NOMO-1 treated with DMSO at 0.1 percent for 48 hours (cell line): Measurements from ENCODE around the gene MYLK2.
"Not testable (repeated sequence)": the region's sequence is repeated elsewhere in the genome, so short reads cannot be mapped to it uniquely, and the experiment has no call there.

ENCODE experiments used
- DNase-seq: peaks from one replicate; lab custom pipeline; 2025; ENCODE audit not compliant: unreplicated experiment; lab: John Stamatoyannopoulos, UW

Gene MYLK2

GRCh38 chr20:31819083-31819784 is at the start of gene MYLK2:
Gene MYLK2 (plus strand): TSS chr20:31819356. CDS start chr20:31819581, 225 bp downstream.
- DNase-seq, result no peak

GRCh38 chr20:31769681-31770080 is 49.5 kb upstream of the MYLK2 start:
- DNase-seq, result no peak

GRCh38 chr20:31770243-31770642 is 48.9 kb upstream of the MYLK2 start:
- DNase-seq, result no peak

- DNase-seq, result no peak
These were observed 44.7 kb upstream of the MYLK2 start for GRCh38 chr20:31774408-31774807.

GRCh38 chr20:31780839-31781238 is 38.3 kb upstream of the MYLK2 start:
- DNase-seq, result no peak

GRCh38 chr20:31781945-31782344 is 37.2 kb upstream of the MYLK2 start:
- DNase-seq, result no peak

GRCh38 chr20:31784354-31785044 is 34.7 kb upstream of the MYLK2 start:
- no peak for DNase-seq

- no peak for DNase-seq
These were observed 34.1 kb upstream of the MYLK2 start for GRCh38 chr20:31785089-31785488.

GRCh38 chr20:31788578-31788977 is 30.6 kb upstream of the MYLK2 start:
- DNase-seq, result no peak

- no peak for DNase-seq
These were observed 28.8 kb upstream of the MYLK2 start for GRCh38 chr20:31790401-31790800.

- no peak for DNase-seq
These were observed 21.8 kb upstream of the MYLK2 start for GRCh38 chr20:31797364-31797763.

- no peak for DNase-seq
These were observed 17.6 kb upstream of the MYLK2 start for GRCh38 chr20:31801508-31801907.

- DNase-seq, result no peak
These were observed 15.4 kb upstream of the MYLK2 start for GRCh38 chr20:31803552-31804291.

GRCh38 chr20:31806564-31807355 is 12.4 kb upstream of the MYLK2 start:
- peak; percentile 40 for DNase-seq

- no peak for DNase-seq
These were observed 10.7 kb upstream of the MYLK2 start for GRCh38 chr20:31808481-31808880.

GRCh38 chr20:31809661-31810060 is 9.5 kb upstream of the MYLK2 start:
- no peak for DNase-seq

- DNase-seq, result no peak
These were observed 8.0 kb upstream of the MYLK2 start for GRCh38 chr20:31811198-31811597.

- DNase-seq, result no peak
These were observed 7.1 kb upstream of the MYLK2 start for GRCh38 chr20:31811796-31812728.

- DNase-seq, result no peak
These were observed 5.5 kb upstream of the MYLK2 start for GRCh38 chr20:31813611-31814010.

- not testable (repeated sequence) for DNase-seq
These were observed 5.0 kb upstream of the MYLK2 start for GRCh38 chr20:31814142-31814541.
